Tibial artery (tissue), 4 donors: Measurements from ENCODE around the gene FABP6.
A peak's percentile ranks its signal among the peaks of the same experiment; 100 is the strongest.

ENCODE experiments used
- DNase-seq, 2 donors: peaks; one replicate each; pipeline ENCODE4 v3.0.0-alpha.2; 2019
- H3K27ac ChIP-seq, 2 donors: fragments of 200-600 bp; sonication (generic) in 1 of 2; 1 replicate in 1 of 2; 2 replicates in 1 of 2; pipeline ENCODE4 v1.5.1; 2018 to 2019; ENCODE audit warnings: mild to moderate bottlenecking in 1 of 2
- H3K27me3 ChIP-seq, 2 donors: fragments of 200-600 bp; sonication (generic) in 1 of 2; one replicate each; pipeline versions ENCODE4 v1.5.1 to v1.6.0; 2016 to 2019
- H3K36me3 ChIP-seq, 3 donors: fragments of 200-600 bp; sonication (generic) in 2 of 3; one replicate each; pipeline ENCODE4 v1.5.1; 2016 to 2019; ENCODE audit warnings: mild to moderate bottlenecking in 2 of 3
- H3K4me1 ChIP-seq, 4 donors: fragments of 200-600 bp; sonication (generic) in 2 of 4; 1 replicate in 3 of 4; 2 replicates in 1 of 4; pipeline ENCODE4 v1.5.1; 2016 to 2019
- H3K4me3 ChIP-seq, 2 donors: fragments of 200-600 bp; sonication (generic) in 1 of 2; 1 replicate in 1 of 2; 2 replicates in 1 of 2; pipeline ENCODE4 v1.5.1; 2018 to 2019; ENCODE audit warnings: mild to moderate bottlenecking in 2 of 2
- H3K9me3 ChIP-seq, 3 donors: fragments of 200-600 bp; sonication (generic) in 1 of 3; one replicate each; pipeline ENCODE4 v1.5.1; 2016 to 2019
- intact Hi-C: fragments of 100-400 bp; cut with DNase I; formaldehyde crosslinking; loops from one replicate; pipeline ENCODE4 v1.15.0; 2023; ENCODE audit warnings: low total_unique reads
- TF ChIP-seq, protein P1 (sequence below), 2 experiments: fragments of 200-600 bp in 1 of 2; fragments of 450-650 bp in 1 of 2; IDR thresholded peaks; one replicate each; pipeline ENCODE4 v1.5.1; 2017 to 2019; ENCODE audit warnings: antibody characterized with exemption in 2 of 2, mild to moderate bottlenecking in 1 of 2, moderate library complexity in 1 of 2

Gene FABP6

DNA sequence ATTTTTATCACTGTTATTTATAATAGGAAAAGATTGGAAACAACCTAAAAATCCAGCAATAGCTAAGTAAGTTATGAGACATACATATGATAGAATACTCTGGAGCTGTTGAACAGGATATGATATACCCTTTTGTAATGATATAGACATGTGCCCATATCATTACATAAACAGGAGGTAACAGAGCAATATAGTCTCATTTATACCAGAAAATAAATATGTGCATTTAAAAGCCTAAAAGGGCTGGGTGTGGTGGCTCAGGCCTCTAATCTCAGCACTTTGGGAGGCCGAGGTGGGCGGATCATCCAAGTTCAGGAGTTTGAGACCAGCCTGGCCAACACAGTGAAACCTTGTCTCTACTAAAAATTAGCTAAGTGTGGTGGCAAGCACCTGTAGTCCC lies 2.3 kb upstream of the FABP6 start:
- intact Hi-C loops, result no loop called here
- Histone ChIP-seq H3K9me3 (no peaks in the 10 kb centered on the region), H3K4me3 (no peak overlapping the region), H3K4me1 (no peaks in the 10 kb centered on the region), H3K27ac (no peak overlapping the region), H3K36me3 (no peaks in the 10 kb centered on the region), H3K27me3 (no peaks in the 10 kb centered on the region)
- no peak for DNase-seq
- TF ChIP-seq, protein P1, sequence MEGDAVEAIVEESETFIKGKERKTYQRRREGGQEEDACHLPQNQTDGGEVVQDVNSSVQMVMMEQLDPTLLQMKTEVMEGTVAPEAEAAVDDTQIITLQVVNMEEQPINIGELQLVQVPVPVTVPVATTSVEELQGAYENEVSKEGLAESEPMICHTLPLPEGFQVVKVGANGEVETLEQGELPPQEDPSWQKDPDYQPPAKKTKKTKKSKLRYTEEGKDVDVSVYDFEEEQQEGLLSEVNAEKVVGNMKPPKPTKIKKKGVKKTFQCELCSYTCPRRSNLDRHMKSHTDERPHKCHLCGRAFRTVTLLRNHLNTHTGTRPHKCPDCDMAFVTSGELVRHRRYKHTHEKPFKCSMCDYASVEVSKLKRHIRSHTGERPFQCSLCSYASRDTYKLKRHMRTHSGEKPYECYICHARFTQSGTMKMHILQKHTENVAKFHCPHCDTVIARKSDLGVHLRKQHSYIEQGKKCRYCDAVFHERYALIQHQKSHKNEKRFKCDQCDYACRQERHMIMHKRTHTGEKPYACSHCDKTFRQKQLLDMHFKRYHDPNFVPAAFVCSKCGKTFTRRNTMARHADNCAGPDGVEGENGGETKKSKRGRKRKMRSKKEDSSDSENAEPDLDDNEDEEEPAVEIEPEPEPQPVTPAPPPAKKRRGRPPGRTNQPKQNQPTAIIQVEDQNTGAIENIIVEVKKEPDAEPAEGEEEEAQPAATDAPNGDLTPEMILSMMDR (IDR thresholded peaks at IDR 0.05), result no peak

DNA sequence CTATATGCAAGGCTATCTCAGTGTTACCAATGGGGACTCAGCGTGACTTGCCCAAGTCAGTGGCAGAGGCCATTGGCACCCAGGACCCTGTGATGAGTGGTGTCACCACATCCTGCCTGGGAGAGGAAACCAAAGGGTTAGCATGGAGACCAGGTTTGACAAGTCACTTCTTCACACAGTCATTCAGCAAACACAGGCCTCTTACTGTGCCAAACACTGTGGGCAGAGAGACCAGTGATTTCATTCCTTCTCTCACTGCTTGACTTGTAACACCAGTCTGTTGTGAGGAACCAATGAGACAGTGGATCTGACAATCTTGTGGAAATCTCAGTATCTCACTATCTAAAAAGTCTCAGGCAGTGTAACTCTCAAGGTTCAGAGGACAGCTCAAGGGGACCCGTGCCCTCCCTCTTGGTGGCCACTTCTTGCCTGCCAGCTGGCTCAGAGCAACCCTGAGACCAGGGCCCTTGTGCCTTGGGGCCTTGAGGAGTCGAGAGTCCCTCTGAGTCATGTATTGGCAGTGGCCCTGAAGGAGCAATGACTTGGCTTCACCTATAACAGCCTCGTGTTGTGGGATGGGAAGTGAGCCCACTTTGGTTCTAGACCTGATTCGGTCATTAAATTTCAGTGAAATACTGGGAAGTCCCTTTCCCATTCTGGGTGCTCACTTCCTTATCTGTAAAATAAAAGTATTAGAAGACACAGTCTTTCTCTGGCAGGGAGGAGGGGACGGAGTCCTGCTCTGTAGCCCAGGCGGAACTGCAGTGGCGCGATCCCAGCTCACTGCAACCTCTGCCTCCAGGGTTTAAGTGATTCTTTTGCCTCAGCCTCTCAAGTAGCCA lies 1.6 kb downstream of the FABP6 start:
- Histone ChIP-seq H3K4me3 (no peak overlapping the region), H3K27me3 (no peaks in the 10 kb centered on the region), H3K27ac (no peak overlapping the region), H3K9me3 (no peaks in the 10 kb centered on the region), H3K4me1 (no peaks in the 10 kb centered on the region), H3K36me3 (no peaks in the 10 kb centered on the region)
- TF ChIP-seq, protein P1 (IDR thresholded peaks at IDR 0.05), result no peak
- intact Hi-C loops, result no loop called here
- DNase-seq, result peak in 1 of 2 donors; percentile 38

DNA sequence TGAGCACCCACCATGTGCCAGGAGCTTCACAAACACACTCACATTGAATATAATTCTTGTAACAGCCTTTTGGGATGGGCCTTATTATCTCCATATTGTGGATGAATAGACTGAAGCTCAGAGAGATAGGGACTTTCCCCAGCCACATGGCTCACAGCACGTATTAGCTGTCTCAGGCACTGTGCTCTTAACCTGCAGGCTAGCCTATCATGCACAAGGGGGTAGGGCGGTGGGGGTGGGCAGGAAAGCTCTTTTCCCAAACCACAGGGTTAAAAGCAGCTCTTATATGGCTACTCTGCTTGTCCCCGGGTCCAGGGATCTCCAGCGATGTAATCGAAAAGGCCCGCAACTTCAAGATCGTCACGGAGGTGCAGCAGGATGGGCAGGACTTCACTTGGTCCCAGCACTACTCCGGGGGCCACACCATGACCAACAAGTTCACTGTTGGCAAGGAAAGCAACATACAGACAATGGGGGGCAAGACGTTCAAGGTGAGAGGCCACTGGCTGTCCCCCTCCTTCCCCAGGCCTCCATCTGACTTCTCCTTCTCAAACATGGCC lies 2.6 kb downstream of the FABP6 start:
- H3K36me3 ChIP-seq, result no peaks in the 10 kb centered on the region
- no peaks in the 10 kb centered on the region for H3K27me3 ChIP-seq
- H3K27ac ChIP-seq, result no peak overlapping the region
- no peak for DNase-seq
- no peaks in the 10 kb centered on the region for H3K4me1 ChIP-seq
- H3K4me3 ChIP-seq, result no peak overlapping the region
- H3K9me3 ChIP-seq, result no peaks in the 10 kb centered on the region
- TF ChIP-seq, protein P1 (IDR thresholded peaks at IDR 0.05), result no peak
- intact Hi-C loops, result no loop called here

DNA sequence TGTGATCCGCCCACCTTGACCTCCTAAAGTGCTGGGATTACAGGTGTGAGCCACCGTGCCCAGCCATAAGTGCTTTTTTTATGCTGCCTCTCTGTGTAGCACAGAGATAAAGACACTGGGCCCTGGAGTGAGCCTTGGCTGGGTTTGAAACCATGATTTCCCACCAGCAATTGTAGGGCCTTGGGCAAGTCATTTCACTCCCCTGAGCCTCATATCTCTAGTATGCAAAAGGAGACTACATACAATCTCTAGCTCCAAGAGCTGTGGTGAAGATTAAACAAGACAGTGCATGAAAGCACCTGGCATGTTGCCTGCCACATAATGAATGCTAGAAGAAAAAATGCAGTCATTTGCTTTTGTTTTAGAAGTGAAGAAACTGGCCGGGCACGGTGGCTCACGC lies 3.9 kb downstream of the FABP6 start:
- no peak overlapping the region for H3K27ac ChIP-seq
- intact Hi-C loops, result no loop called here
- H3K4me1 ChIP-seq, result no peaks in the 10 kb centered on the region
- no peaks in the 10 kb centered on the region for H3K9me3 ChIP-seq
- H3K27me3 ChIP-seq, result no peaks in the 10 kb centered on the region
- TF ChIP-seq, protein P1 (IDR thresholded peaks at IDR 0.05), result no peak
- no peak overlapping the region for H3K4me3 ChIP-seq
- DNase-seq, result no peak
- H3K36me3 ChIP-seq, result no peaks in the 10 kb centered on the region

DNA sequence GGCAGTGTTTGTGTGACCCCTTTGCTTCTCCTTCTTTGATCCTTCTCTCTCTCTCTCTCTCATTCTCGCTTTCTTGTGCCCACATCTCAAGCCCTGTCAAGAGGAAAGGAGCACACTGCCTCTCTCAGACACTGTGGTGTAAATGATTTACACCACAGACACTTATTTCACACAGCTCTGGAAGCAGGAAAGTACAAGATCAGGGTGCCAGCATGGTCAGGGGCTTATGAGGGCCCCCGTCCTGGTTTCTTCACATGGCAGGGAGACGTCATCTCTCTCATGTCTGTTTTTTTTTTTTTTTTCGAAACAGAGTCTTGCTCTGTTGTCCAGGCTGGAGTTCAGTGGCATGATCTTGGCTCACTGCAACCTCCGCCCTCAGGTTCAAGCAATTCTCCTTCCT lies 6.4 kb downstream of the FABP6 start:
- Histone ChIP-seq H3K27me3 (peaks cover 0 to 6% of the 10 kb centered on the region in 2 donors), H3K27ac (no peak overlapping the region), H3K4me1 (no peaks in the 10 kb centered on the region), H3K9me3 (no peaks in the 10 kb centered on the region), H3K36me3 (no peaks in the 10 kb centered on the region), H3K4me3 (no peak overlapping the region)
- DNase-seq, result no peak
- intact Hi-C loops, result no loop called here
- TF ChIP-seq, protein P1 (IDR thresholded peaks at IDR 0.05), result no peak
